Fibroblast of skin of left biceps (primary cell): ENCODE results near the gene SLC16A4.
"Not testable (repeated sequence)": the region's sequence is repeated elsewhere in the genome, so short reads cannot be mapped to it uniquely, and the experiment has no call there.

Experiments used
- DNase-seq, 2 experiments: peaks; one replicate each; pipeline ENCODE4 v3.0.0-alpha.2; 2013; ENCODE audit warnings: low read depth in 2 of 2

SLC16A4 gene

DNA sequence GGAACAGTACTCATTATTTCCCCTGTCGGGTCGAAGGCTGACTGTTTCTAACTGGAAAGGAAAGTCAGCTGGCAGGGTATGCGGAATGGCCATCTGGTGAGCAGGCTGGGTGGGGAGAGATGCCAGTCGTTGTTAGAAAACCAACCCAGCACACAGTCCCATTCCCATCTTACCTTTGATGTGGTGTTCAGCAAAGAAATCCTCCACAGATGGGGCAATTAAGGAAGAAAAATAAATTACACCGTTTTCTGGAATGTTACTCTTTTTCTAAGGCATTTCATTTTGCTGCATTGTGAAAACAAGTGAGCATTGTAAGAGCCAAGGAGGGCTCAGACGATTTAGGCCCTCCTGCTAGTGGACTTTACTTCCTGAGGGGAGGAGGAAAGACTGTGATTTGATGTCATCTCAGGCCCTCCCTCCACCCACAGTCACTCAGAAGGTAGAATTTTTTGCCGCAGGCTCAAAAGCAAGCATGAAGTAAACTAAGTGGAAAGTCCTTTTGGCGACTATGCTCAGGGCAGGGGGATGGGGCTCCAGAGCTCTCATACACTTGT is at the start of gene SLC16A4:
TSS of gene SLC16A4 (minus strand) at position 335 of the 554 bp plus-strand sequence. CDS start 1,703 bp downstream, outside the sequence.
- DNase-seq: no peak

GRCh38 chr1:110439873-110440272 is 49.0 kb upstream of the SLC16A4 start:
- not testable (repeated sequence) for DNase-seq

DNA sequence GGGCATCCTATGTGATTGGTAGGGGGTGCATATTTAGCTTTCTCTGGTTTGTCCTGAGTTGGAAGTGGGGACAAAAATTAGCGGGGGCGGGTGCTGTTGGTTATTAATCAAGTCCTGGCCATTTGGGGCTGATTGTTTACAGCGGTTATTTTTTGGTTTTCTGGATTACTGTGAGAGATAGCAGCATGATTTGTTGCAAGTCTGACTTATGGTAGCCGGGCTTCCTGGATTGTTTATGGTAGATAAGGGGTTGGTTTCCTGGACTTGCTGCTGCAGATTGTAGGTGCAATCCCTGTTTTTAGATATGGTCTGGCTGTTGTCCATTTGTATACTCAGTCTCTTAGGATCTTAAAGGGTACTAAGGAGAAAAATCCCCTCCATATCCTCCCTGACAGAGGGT is 48.1 kb upstream of the SLC16A4 start:
- no peak for DNase-seq

GRCh38 chr1:110437645-110438299 is 46.9 kb upstream of the SLC16A4 start:
- not testable (repeated sequence) for DNase-seq

DNA sequence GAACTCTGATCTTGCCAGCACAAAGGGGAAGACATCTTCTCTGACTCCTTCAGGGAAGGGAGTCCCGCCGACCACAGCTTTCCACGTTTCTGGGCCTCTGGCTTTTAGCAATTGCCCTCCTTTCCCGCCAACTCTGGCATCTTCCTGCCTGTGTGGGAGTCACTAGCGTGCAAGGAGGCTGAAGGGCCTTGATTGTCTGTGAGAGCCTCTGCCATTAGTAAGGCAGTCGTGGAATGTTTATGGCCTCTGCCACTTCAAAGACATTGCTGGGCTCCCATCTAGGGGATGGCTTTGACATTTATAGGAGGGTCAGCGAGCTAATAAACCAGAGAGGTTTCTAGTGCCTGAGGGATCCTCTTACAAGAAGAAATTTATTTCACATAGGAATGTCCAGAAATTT is 45.8 kb upstream of the SLC16A4 start:
- DNase-seq: no peak

DNA sequence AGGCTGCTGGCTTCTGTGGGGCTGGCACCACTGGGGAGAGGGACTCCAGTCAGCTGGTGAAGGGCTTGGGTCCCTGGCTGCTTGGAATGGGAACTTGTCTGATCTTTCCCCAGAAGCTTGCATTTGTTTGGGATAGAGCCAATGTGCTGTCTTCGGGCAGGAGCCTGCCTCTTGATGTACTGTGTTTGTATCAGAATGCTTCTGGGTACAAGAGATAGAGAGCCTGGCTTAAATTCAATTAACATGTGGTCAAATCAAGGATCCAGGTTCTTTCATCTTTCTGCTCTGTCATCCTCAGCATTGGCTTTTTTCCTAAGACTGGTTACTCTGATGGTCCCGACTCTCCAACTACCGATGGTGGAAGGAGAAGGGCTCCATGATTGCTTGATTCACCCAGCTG is 44.1 kb upstream of the SLC16A4 start:
- no peak for DNase-seq

DNA sequence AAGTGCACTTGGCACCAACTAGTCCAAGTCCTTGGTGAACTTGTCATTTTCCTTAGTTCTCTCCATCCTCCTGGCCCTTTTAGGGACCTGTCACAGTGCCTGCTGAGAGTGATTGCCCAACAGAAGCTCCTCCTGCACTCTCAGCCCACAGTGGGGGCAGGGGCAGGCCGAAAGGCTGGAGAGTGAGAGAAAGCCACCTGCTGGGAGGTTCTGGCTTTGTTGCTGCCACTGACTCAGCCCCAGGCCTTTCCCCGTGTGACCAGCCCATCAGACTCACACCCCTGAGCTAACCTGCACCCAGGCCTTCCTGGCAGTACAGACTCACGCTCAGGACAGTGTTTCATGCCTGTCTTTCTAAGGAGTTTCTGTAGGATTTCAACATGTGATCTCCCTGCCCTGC is 43.0 kb upstream of the SLC16A4 start:
- DNase-seq: no peak

- DNase-seq: no peak
Measured at GRCh38 chr1:110433213-110433612, 42.4 kb upstream of the SLC16A4 start.

GRCh38 chr1:110430901-110431300 is 40.1 kb upstream of the SLC16A4 start:
- no peak for DNase-seq

GRCh38 chr1:110430366-110430765 is 39.5 kb upstream of the SLC16A4 start:
- DNase-seq: no peak

DNA sequence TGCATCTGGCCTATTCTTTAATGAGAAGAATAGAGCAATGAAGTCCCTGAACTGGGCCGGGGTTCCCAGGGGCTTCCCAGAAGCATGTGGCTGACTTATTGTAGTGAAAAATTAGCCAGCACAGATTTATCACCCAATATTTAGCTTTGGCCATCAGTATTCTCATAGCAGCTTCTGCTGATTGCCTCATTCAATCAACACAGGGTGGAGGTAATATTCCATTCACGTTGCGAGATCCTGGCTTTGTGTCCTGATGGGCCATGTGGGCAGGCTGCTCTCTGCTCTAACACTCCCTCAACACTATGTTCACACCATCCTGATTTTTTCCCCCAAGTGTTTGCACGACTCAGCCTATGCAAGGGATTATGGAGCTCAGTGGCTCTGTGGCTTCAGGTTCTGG is 38.1 kb upstream of the SLC16A4 start:
- no peak for DNase-seq

- no peak for DNase-seq
Measured at GRCh38 chr1:110426854-110427253, 36.0 kb upstream of the SLC16A4 start.

DNA sequence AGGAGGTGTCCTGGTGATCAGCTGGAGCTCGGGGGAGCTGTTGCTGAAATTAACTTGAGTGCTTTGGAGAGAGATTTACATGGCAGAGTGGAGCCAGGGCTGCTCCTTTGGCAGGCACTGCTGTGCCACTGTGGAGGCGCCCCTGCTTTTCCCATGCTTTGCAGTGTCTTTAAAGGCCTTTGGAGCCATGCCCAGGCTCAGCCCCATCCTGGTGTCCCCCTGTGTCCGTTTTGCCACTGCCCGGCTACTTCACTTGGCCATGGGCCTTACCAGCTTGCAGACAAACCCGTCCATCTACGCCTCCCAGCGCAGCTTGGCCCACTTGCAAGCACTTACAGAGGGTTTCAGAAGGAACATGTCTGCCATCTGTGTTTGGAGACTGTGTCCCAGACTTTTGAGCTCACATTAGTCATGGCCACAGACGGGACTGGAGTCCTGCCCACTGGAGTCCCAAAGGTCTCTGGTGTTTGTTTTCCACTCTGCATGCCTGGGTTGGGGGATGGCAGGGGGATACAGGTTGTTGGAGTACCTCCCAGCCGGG is 34.9 kb upstream of the SLC16A4 start:
- DNase-seq: no peak

GRCh38 chr1:110424699-110425611 is 34.1 kb upstream of the SLC16A4 start:
- no peak for DNase-seq

DNA sequence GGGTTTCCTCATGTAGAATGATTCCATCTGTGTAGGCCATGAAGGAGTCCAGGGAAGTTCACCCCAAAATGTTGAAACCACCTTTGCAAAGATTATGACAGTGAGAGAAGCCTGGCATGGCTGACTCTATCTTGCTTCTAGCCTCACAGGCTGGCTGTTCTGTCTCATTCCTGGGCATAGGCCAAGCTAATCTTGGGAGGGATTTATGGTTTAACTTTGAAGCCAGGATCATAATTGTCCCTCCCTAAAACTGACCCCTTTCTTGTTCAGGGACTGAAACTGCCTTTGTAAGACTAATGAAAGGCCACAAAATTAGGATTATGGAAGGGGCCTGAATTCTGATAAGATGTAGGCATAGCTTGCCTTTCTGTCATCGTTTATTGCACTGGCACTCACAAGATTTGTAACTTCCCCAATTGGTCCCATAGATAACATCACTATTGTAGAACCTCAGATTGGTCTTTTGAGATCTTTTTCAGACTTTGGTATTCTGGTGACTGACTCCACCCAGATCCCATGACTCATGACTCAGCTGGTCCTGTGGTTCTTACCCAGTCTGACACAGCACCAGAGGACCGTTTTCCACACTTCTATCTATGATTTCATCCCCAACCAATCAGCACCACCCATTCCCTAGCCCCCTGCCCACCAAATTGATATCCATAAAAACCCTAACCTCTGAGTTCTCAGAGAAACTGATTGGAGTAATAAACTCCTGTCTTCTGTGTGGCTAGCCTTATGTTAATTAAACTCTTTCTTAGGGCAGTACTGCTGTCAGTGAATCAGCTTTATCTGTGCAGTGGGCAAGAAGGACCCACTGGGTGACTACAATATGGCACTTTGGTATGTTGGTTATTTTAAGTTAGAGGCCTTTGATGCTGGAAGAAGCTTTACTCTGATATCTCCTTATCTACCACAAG is 30.3 kb upstream of the SLC16A4 start:
- DNase-seq: no peak

DNA sequence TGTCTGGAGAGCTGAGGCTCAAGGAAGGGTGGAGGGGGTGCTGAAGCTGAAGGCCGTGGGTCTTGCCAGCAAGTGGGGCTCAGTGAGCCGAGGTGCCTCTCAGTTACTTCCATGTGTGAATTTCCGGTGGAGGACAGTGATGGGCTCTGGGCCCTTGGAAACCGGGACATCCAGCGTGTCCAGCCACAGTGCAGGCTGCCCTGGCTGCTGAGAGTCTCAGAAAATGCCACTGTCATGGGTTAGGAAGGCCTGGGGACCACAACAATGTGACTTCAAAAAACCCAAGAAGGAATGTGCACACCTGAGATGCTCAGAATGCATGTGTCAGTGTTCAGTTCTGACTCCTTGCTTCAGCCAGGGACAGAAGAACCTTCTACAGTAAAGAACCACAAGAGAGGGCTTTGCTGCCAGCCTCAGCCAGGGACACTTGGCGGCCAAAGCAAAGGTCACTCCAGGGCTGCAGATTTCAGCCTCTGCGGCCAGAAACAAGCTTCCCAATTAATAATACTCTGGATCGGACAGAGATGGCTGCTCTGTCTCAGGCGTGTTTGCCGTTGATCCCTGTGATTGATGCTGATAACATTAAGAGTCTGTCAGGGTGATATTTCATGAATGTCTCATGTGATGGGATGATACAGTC is 29.3 kb upstream of the SLC16A4 start:
- no peak for DNase-seq

- no peak for DNase-seq
Measured at GRCh38 chr1:110418729-110419128, 27.9 kb upstream of the SLC16A4 start.

DNA sequence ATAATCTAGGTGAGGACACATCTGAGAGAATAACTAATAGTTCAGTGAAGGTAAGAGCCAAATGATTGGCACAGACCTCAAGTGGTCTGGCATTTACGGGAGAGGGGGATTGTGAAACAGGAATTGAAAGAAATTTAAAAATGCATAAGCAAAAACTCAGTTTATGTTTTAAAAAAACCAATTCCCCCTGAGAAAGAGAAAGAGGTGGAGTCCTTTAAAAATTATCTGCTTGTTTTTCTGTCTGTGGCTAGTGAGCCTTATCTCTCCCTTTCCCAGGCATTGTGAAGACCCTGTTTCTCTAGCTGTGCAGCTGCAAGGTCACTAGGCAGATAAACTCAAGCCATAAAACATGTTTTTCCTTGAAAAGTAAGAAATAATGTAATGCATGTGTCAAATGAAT is 22.2 kb upstream of the SLC16A4 start:
- not testable (repeated sequence) for DNase-seq

GRCh38 chr1:110412576-110412975 is 21.8 kb upstream of the SLC16A4 start:
- no peak for DNase-seq

DNA sequence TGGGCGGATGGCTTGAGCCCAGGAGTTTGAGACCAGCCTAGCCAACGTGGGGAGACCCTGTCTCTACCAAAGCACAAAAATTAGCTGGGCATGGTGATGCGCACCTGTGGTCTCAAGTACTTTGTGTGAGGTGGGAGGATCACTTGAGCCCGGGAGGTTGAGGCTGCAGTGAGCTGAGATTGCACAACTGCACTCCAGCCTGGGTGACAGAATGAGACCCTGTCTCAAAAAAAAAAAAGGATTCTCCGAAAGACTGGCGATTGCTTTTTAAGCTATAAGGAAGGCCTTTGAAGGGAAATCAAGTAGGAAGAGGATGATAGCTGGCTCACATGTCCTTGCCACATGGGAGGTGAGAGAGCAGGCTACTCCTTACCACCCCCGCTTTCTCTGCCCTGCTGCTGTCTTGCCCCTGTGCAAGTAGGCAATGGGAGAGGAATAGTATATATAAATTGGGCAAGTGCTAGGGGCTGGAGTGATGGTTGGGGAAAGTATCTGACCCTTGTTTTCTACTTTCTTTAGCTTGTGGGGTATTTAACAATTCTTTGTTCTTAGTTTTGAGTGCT is 20.4 kb upstream of the SLC16A4 start:
- DNase-seq: no peak

GRCh38 chr1:110409316-110409715 is 18.5 kb upstream of the SLC16A4 start:
- DNase-seq: no peak
